ENCODE measurements around the gene KIAA1958.

DNA sequence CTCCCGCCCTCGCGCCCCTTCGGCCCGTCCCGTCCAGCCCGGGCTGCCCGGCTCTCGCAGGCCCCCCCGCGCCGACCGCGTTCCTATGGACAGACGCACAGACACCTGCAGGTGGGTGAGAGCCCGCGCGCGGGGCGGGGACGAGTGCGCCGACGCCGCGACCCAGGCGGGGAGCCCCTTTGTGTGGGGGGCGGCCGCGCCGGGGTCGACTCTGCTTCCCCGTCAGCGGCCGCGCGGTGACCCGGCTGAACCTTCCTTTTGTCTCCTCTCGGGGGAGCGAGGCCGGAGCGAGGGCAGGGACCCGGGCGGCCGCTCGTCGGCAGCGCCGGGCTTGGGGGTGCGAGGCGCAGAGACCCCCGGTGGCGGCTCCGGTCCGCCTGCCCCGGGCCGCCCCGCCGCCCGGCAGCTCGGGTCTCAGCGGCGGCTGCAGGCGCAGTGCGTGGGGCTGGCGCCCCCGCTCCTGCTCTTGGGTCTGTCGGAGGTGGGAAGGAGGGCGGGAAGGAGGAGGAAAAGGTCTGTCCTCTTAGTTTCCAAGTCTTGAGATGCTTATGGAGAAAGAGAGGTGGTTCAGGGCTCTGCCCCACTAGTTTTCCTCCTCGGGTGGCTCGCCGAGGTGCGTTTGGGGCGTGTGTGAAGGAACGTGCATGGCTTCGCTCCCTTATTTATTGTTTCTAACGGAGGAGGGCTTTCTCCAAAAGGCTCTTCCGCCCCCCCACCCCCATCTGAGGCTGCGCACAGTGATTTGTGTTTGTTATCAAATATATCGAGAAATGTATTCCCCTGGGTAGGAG lies 576 bp downstream of the KIAA1958 start:
- TF ChIP-seq, protein P1, sequence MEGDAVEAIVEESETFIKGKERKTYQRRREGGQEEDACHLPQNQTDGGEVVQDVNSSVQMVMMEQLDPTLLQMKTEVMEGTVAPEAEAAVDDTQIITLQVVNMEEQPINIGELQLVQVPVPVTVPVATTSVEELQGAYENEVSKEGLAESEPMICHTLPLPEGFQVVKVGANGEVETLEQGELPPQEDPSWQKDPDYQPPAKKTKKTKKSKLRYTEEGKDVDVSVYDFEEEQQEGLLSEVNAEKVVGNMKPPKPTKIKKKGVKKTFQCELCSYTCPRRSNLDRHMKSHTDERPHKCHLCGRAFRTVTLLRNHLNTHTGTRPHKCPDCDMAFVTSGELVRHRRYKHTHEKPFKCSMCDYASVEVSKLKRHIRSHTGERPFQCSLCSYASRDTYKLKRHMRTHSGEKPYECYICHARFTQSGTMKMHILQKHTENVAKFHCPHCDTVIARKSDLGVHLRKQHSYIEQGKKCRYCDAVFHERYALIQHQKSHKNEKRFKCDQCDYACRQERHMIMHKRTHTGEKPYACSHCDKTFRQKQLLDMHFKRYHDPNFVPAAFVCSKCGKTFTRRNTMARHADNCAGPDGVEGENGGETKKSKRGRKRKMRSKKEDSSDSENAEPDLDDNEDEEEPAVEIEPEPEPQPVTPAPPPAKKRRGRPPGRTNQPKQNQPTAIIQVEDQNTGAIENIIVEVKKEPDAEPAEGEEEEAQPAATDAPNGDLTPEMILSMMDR (IDR thresholded peaks at IDR 0.05 in 8 of 11, conservative IDR thresholded peaks at IDR 0.05 in 3 of 11), result no peak
- no peak for TF ChIP-seq POLR2A (IDR thresholded peaks at IDR 0.05)
